Activated CD8-positive, alpha-beta memory T cell treated with anti-CD3 and anti-CD28 coated beads, Interleukin-2, amount 10 ng/mL, durations not matched to agents 7 days and 5 days (primary cell): ENCODE results near the gene TRIML1. TPM values are rescaled to one million over a fixed set of nuclear protein-coding genes. Genes with fewer than 3 reads are reported as not detected.
"Not testable (repeated sequence)": the region's sequence is repeated elsewhere in the genome, so short reads cannot be mapped to it uniquely, and the experiment has no call there.

Source experiments
- ATAC-seq: fragments of 150-1000 bp; cut with Tn5 transposase; one replicate; pipeline ENCODE4 v1.10.0; 2021; ENCODE audit warnings: moderate library complexity
- CTCF ChIA-PET: fragments of 350-600 bp; sonication (Branson Sonifier 250); formaldehyde crosslinking; loops from one replicate; lab custom pipeline; 2021; ENCODE audit warnings: antibody characterized with exemption; lab: Charles Lee
- DNase-seq: peaks from one replicate; pipeline ENCODE4 v3.0.0-alpha.2; 2020
- H3K27ac Mint-ChIP-seq: one replicate; pipeline ENCODE4 v1.8.0; 2021; ENCODE audit warnings: mild to moderate bottlenecking, mixed read lengths
- H3K27me3 Mint-ChIP-seq: one replicate; pipeline ENCODE4 v1.8.0; 2021; ENCODE audit warnings: mixed read lengths
- H3K36me3 Mint-ChIP-seq: one replicate; pipeline ENCODE4 v1.8.0; 2021; ENCODE audit warnings: mild to moderate bottlenecking, mixed read lengths
- H3K4me1 Mint-ChIP-seq: one replicate; pipeline ENCODE4 v1.8.0; 2021; ENCODE audit warnings: mixed read lengths
- H3K4me3 Mint-ChIP-seq: one replicate; pipeline ENCODE4 v1.8.0; 2021; ENCODE audit warnings: mild to moderate bottlenecking, moderate library complexity, mixed read lengths
- H3K9me3 Mint-ChIP-seq: one replicate; pipeline ENCODE4 v1.8.0; 2022; ENCODE audit warnings: low read depth, mixed read lengths
- total RNA-seq, 2 experiments: library from RNA; stranded (reverse); gene quantifications; one replicate each; pipeline ENCODE4 v1.2.3, GENCODE V29; 2021

Gene TRIML1
- total RNA-seq, 2 experiments from 2014 or later: not detected

DNA sequence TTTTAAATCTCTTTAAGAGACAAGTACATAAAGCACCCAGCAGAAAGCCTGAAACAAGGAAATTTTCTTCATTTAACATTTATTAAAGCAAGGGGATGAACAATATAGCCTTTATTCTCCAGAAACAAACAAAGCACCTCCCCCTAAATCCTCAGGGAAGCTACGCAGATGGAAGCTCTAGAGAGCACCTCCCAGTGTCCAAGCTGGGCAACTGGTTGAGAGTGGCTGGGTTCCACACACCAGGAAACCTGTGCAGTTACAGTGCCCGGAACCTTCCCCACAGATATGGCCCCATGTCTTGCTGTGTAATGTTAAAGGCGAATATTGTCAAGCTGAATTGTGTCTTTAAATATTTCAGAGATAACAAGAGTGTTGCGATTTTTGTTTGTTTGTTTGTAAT is 8.9 kb upstream of the TRIML1 start:
- Mint-ChIP-seq H3K4me1 (no peaks in the 10 kb centered on the region), H3K9me3 (peaks cover 19% of the 10 kb centered on the region), H3K27ac (no peak overlapping the region), H3K27me3 (no peaks in the 10 kb centered on the region), H3K36me3 (peaks cover 1% of the 10 kb centered on the region), H3K4me3 (no peak overlapping the region)
- ATAC-seq (no peak), DNase-seq (no peak)
- CTCF ChIA-PET: no interaction called here

DNA sequence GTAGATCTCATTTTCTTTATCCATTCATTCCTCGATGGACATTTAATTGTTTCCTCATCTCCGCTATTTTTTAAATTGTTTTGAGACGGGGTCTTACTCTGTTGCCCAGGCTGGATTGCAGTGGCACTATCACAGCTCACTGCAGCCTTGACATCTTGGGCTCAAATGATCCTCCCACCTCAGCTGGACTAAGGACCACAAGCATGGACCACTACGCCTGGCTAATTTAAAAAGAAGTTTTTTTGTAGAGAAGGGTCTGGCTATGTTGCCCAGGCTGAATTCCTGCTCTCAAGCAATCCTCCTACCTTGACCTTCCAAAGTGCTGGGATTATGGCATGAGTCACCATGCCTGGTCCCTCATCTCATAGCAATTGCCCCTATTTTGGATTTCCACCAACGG is 7.0 kb upstream of the TRIML1 start:
- no peak overlapping the region for H3K4me3 Mint-ChIP-seq
- H3K9me3 Mint-ChIP-seq: peaks cover 11% of the 10 kb centered on the region
- H3K36me3 Mint-ChIP-seq: peaks cover 1% of the 10 kb centered on the region
- H3K4me1 Mint-ChIP-seq: no peaks in the 10 kb centered on the region
- H3K27ac Mint-ChIP-seq: no peak overlapping the region
- no peaks in the 10 kb centered on the region for H3K27me3 Mint-ChIP-seq
- CTCF ChIA-PET: no interaction called here
- DNase-seq: no peak
- ATAC-seq: no peak

DNA sequence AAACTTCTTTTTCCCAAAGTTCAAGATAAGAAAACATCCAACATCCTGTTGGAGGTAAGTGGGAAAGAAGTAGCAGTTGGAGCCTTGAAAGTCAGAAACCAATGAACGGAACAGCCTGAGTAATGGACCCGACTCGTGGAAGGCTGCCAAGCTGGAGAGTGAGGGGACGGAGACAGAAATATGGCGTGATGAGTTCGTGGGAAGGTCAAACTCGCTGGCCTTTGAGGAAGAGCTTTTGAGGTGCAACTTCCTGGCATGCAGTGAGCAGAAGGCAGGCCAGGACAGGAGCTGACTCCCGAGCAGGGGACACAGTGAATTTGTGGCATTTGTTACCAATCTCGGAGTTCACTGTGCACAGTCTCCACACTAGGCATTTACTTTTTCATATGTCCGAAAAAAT is 1.0 kb upstream of the TRIML1 start:
- DNase-seq (no peak), ATAC-seq (no peak)
- no peak overlapping the region for H3K4me3 Mint-ChIP-seq
- H3K36me3 Mint-ChIP-seq: no peaks in the 10 kb centered on the region
- no peaks in the 10 kb centered on the region for H3K4me1 Mint-ChIP-seq
- CTCF ChIA-PET: no interaction called here
- no peaks in the 10 kb centered on the region for H3K27me3 Mint-ChIP-seq
- H3K27ac Mint-ChIP-seq: no peak overlapping the region
- H3K9me3 Mint-ChIP-seq: peaks cover 10% of the 10 kb centered on the region

DNA sequence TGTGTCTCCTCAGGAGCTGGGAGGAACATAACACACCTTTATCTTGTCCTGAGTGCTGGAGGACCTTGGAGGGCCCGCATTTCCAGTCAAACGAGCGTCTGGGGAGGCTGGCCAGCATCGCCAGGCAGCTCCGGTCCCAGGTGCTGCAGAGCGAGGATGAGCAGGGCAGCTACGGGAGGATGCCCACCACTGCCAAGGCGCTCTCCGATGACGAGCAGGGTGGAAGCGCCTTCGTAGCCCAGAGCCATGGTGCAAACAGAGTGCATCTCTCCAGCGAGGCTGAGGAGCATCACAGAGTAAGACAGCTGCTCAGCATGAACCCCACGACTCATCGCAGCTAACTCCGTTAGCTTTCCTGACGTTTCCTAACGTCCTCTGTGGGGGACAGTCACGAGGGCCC is 430 bp downstream of the TRIML1 start:
- CTCF ChIA-PET: no interaction called here
- Mint-ChIP-seq H3K9me3 (peaks cover 10% of the 10 kb centered on the region), H3K36me3 (no peaks in the 10 kb centered on the region), H3K4me3 (no peak overlapping the region), H3K27ac (no peak overlapping the region), H3K27me3 (no peaks in the 10 kb centered on the region), H3K4me1 (no peaks in the 10 kb centered on the region)
- ATAC-seq (no peak), DNase-seq (no peak)

DNA sequence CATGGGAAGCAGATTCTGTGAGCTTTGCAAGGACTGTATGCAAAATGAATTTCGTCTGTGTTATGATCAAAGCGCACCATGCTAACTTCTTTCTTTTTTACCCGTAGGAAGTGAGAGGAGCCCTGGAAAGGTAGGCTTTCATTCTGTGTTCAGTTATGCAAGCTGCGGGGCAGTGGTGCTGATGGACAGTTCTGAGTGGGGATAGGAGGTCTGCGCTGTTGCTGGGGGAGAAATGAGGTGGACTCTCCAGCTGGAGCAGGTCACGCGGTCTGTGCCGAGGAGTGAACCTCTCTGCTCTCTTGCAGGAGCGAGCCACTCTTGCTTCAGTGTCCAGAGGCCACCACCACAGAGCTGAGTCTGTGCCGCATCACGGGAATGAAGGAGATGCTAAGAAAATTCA is 4.5 kb downstream of the TRIML1 start:
- no peaks in the 10 kb centered on the region for H3K36me3 Mint-ChIP-seq
- H3K4me1 Mint-ChIP-seq: no peaks in the 10 kb centered on the region
- no peak overlapping the region for H3K4me3 Mint-ChIP-seq
- no peak for DNase-seq
- no peak overlapping the region for H3K27ac Mint-ChIP-seq
- H3K27me3 Mint-ChIP-seq: no peaks in the 10 kb centered on the region
- no peak for ATAC-seq
- CTCF ChIA-PET: no interaction called here
- peaks cover 12% of the 10 kb centered on the region for H3K9me3 Mint-ChIP-seq

DNA sequence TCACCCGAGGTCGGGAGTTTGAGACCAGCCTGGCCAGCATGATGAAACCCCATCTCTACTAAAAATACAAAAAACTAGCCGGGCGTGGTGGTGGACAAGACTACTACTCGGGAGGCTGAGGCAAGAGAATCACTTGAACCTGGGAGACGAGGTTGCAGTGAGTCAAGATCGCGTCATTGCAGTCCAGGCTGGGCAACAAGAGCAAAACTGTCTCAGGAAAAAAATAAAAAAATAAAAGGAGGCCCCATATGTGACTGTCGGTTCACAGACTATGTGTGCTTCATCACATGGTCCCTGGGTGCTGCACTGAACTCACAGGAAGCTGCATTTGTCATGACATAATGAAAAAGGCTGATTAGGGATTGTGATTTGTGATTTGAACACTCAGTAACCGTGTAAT is 6.4 kb downstream of the TRIML1 start:
- CTCF ChIA-PET: no interaction called here
- no peak for ATAC-seq
- Mint-ChIP-seq H3K9me3 (peaks cover 11% of the 10 kb centered on the region), H3K27ac (no peak overlapping the region), H3K4me1 (no peaks in the 10 kb centered on the region), H3K4me3 (no peak overlapping the region), H3K36me3 (no peaks in the 10 kb centered on the region), H3K27me3 (no peaks in the 10 kb centered on the region)
- DNase-seq: no peak

DNA sequence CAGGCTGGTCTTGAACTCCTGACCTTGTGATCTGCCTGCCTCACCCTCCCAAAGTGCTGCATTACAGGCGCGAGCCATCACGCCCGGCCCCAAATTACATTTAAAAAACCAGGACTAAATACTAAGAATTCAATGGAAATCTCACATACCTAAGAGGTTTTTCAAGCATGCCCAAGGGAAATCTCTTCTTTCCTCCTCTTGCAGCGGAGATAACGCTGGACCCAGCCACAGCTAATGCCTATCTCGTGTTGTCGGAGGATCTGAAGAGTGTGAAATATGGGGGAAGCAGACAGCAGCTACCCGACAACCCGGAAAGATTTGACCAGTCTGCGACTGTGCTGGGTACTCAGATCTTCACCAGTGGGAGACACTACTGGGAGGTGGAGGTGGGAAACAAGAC is 7.4 kb downstream of the TRIML1 start:
- H3K4me3 Mint-ChIP-seq: no peak overlapping the region
- DNase-seq: no peak
- CTCF ChIA-PET: no interaction called here
- H3K27ac Mint-ChIP-seq: no peak overlapping the region
- no peak for ATAC-seq
- H3K4me1 Mint-ChIP-seq: no peaks in the 10 kb centered on the region
- H3K36me3 Mint-ChIP-seq: no peaks in the 10 kb centered on the region
- no peaks in the 10 kb centered on the region for H3K27me3 Mint-ChIP-seq
- H3K9me3 Mint-ChIP-seq: peaks cover 11% of the 10 kb centered on the region

DNA sequence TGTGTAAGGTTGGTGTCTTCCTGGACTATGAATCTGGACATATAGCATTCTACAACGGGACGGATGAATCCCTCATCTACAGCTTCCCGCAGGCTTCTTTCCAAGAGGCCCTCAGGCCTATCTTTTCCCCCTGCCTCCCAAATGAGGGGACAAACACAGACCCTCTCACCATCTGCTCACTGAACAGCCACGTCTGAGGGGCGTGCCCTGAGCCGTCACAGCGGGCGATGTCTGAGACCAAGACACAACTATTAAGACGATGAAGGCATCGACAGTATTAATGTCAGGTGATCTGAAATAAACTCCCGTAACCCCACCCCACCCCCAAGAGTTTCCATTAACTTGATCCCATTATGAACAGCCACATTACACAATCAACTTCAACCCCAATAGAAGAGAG is 7.9 kb downstream of the TRIML1 start:
- peaks cover 10% of the 10 kb centered on the region for H3K9me3 Mint-ChIP-seq
- no peak for ATAC-seq
- H3K27me3 Mint-ChIP-seq: no peaks in the 10 kb centered on the region
- H3K4me1 Mint-ChIP-seq: no peaks in the 10 kb centered on the region
- no peak for DNase-seq
- CTCF ChIA-PET: no interaction called here
- H3K27ac Mint-ChIP-seq: no peak overlapping the region
- H3K36me3 Mint-ChIP-seq: no peaks in the 10 kb centered on the region
- H3K4me3 Mint-ChIP-seq: no peak overlapping the region

DNA sequence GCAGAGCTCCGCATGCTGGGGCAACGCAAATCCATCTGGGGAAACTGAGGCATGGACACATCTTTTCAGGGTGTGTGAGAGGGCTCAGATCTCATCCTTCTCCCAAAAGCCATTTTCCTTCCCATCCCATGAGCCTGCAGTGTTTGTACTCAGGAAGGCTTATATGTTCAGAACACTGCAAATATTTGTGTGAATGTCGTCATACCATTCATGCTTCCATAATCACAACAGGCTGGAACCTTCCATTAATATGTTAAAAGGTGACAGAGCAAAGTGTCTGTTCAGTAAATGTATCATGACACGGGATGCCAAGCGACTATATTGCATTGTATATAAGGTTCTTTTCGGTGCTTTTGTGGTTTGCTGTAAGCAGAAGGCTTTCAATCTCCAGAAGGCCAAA is 8.5 kb downstream of the TRIML1 start:
- H3K27me3 Mint-ChIP-seq: no peaks in the 10 kb centered on the region
- no peaks in the 10 kb centered on the region for H3K4me1 Mint-ChIP-seq
- CTCF ChIA-PET: no interaction called here
- no peak overlapping the region for H3K4me3 Mint-ChIP-seq
- no peak overlapping the region for H3K27ac Mint-ChIP-seq
- no peaks in the 10 kb centered on the region for H3K36me3 Mint-ChIP-seq
- ATAC-seq (no peak), DNase-seq (no peak)
- peaks cover 8% of the 10 kb centered on the region for H3K9me3 Mint-ChIP-seq

DNA sequence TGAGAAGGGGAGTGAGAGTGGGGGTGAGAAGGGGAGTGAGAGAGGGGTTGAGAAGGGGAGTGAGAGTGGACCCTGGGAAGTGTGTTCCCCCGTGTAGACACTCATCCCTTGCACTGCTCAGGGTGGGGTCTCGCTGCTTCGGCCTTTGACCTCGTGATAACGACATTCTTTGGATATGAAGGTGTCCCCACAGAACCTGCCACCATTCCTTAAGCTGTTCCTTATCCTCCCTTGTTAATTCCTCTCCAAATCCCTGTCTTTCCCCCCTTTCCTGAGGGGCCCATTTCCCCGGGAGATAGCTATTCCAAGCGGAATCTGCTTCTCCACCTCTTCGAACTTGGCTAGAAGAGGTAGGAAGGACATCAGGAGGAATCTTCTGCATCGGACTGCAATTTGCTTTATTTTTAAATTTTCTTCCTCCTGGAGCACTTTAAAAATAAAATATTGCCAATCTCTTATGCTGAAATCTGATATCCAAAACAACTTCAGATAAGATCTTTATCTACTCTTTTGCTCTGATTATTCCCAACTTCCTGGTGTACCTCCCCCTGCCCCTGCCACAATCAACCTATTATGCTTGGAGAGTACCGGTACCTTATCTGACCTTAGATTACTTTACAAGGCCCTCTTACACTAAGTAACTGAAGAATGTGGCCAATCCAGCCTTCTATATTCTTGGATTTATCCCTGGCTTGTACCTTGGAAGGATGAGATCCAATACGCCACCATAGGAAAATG is 15.6 kb downstream of the TRIML1 start:
- Mint-ChIP-seq H3K36me3 (no peaks in the 10 kb centered on the region), H3K27ac (no peak overlapping the region), H3K4me1 (no peaks in the 10 kb centered on the region), H3K4me3 (no peak overlapping the region), H3K27me3 (no peaks in the 10 kb centered on the region), H3K9me3 (no peaks in the 10 kb centered on the region)
- CTCF ChIA-PET: no interaction called here
- ATAC-seq: no peak
- DNase-seq: no peak

DNA sequence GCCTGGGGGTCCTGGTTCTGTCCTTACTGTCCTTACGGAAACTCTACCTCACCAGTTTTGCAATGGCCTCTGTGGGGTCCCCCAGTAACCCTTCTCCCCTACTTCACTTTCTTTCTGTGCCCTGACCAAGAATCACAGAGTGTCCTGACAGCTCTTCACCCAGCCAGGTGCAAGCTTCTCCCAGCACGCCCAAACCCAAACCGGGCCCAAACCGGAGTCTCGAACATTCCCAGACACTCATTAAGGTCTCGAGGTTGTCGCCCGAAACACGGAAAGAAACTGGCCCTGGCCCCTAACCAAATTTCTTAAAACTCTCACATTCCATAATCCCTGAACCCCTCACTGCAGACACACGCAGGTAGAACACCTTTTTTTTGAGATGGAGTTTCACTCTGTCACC is 19.1 kb downstream of the TRIML1 start:
- H3K4me1 Mint-ChIP-seq: no peaks in the 10 kb centered on the region
- CTCF ChIA-PET: no interaction called here

DNA sequence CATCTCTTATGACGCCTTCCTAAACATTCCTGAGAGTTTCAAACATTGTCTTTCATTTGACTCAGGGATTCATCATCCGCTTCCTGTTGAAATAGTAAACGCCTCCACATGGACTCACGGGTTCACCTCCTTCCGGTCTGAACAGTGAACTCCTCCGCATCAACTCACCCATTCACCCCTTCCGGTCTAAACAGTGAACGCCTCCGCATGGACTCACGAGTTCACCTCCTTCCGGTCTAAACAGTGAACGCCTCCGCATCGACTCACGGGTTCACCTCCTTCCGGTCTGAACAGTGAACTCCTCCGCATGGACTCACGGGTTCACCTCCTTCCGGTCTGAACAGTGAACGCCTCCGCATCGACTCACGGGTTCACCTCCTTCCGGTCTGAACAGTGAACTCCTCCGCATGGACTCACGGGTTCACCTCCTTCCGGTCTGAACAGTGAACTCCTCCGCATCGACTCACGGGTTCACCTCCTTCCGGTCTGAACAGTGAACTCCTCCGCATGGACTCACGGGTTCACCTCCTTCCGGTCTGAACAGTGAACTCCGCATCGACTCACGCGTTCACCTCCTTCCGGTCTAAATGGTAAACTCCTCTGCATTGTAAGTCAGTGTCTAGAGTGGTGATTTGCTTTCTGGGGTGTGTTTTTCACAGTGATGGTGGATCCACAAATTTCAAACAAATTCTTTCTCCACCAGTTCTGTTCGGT is 20.4 kb downstream of the TRIML1 start:
- H3K27me3 Mint-ChIP-seq, H3K27ac Mint-ChIP-seq, H3K4me3 Mint-ChIP-seq, H3K36me3 Mint-ChIP-seq, H3K4me1 Mint-ChIP-seq, CTCF ChIA-PET, H3K9me3 Mint-ChIP-seq, ATAC-seq, DNase-seq: not testable (repeated sequence)

More for the DNA sequence above, 19.1 kb downstream of the TRIML1 start:
- no peak for ATAC-seq
- Mint-ChIP-seq H3K27ac (no peak overlapping the region), H3K4me3 (no peak overlapping the region), H3K9me3 (peaks cover 4% of the 10 kb centered on the region), H3K27me3 (no peaks in the 10 kb centered on the region), H3K36me3 (no peaks in the 10 kb centered on the region)
- no peak for DNase-seq

DNA sequence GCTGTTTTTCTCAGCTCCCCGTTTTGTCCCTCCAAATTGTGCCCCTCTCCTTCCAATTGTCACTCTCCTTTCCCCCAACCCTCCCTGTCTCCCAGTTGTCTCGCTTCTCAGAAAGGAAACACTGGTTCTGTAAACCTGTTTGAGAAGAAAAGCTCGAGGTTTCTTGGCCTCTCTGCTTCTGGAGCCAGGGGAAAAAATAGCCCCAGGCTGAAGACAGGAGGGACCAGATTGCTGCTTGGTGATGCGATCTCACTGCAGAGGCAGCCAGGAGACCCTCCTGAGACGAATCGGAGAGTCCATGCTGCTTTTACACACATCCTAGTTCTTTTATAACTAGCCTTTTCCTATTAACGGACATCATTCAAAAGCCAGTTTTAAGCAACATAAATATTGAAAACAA is 21.2 kb downstream of the TRIML1 start:
- H3K27me3 Mint-ChIP-seq: no peaks in the 10 kb centered on the region
- ATAC-seq: no peak
- no peaks in the 10 kb centered on the region for H3K36me3 Mint-ChIP-seq
- CTCF ChIA-PET: no interaction called here
- no peak for DNase-seq
- H3K9me3 Mint-ChIP-seq: peaks cover 4% of the 10 kb centered on the region
- no peaks in the 10 kb centered on the region for H3K4me1 Mint-ChIP-seq
- no peak overlapping the region for H3K27ac Mint-ChIP-seq
- H3K4me3 Mint-ChIP-seq: no peak overlapping the region

DNA sequence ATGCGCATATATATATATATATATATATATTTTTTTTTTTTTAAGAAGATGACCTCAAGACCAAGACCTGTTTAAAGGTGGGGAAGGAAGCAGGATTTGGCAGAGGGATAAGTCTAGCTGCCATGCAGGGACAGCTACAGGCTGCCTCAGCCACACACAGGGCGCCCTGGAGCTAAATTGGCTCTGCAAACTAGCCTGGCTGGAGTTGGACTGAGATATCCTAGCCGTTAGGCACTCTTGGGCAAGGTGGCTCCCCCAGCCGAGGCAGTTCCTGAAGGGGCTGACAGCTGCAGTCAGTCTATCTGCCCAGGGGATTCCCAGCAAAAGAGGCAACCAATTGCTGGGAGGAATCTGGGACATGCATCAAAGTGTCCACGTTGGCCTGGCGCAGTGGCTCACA is 21.9 kb downstream of the TRIML1 start:
- no peak for ATAC-seq
- Mint-ChIP-seq H3K27me3 (no peaks in the 10 kb centered on the region), H3K27ac (no peak overlapping the region), H3K4me1 (no peaks in the 10 kb centered on the region), H3K9me3 (peaks cover 4% of the 10 kb centered on the region), H3K36me3 (no peaks in the 10 kb centered on the region), H3K4me3 (no peak overlapping the region)
- DNase-seq: no peak
- CTCF ChIA-PET: no interaction called here
